ENCODE data around the gene PTGR1. TPM values are rescaled to one million over a fixed set of nuclear protein-coding genes. Genes with fewer than 3 reads are reported as not detected.

PTGR1 gene
- total and polyA plus RNA-seq, 2 experiments from 2014 or later: 19.1 to 24.7 TPM

DNA sequence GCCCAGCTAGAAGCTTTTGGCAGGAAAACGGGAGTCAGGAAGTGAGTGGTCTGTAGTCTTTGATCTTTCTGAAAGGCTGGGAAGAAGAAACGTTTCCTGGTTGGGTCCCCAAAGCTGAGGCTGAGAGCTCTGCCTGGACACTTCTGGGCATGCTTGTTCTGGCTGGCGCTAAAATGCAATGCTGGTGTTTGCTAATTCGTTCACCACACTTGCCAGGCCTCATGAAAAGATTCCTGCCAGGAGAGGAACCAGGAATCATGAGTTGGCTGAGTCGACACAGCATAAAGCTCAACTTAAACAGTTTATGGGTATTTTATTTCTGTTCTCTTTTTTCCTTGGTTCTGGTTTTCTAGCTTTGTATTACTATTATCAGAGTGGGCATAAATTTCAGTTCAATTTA, 10.7 kb upstream of the PTGR1 start (continued):
- TF ChIP-seq, protein P1, sequence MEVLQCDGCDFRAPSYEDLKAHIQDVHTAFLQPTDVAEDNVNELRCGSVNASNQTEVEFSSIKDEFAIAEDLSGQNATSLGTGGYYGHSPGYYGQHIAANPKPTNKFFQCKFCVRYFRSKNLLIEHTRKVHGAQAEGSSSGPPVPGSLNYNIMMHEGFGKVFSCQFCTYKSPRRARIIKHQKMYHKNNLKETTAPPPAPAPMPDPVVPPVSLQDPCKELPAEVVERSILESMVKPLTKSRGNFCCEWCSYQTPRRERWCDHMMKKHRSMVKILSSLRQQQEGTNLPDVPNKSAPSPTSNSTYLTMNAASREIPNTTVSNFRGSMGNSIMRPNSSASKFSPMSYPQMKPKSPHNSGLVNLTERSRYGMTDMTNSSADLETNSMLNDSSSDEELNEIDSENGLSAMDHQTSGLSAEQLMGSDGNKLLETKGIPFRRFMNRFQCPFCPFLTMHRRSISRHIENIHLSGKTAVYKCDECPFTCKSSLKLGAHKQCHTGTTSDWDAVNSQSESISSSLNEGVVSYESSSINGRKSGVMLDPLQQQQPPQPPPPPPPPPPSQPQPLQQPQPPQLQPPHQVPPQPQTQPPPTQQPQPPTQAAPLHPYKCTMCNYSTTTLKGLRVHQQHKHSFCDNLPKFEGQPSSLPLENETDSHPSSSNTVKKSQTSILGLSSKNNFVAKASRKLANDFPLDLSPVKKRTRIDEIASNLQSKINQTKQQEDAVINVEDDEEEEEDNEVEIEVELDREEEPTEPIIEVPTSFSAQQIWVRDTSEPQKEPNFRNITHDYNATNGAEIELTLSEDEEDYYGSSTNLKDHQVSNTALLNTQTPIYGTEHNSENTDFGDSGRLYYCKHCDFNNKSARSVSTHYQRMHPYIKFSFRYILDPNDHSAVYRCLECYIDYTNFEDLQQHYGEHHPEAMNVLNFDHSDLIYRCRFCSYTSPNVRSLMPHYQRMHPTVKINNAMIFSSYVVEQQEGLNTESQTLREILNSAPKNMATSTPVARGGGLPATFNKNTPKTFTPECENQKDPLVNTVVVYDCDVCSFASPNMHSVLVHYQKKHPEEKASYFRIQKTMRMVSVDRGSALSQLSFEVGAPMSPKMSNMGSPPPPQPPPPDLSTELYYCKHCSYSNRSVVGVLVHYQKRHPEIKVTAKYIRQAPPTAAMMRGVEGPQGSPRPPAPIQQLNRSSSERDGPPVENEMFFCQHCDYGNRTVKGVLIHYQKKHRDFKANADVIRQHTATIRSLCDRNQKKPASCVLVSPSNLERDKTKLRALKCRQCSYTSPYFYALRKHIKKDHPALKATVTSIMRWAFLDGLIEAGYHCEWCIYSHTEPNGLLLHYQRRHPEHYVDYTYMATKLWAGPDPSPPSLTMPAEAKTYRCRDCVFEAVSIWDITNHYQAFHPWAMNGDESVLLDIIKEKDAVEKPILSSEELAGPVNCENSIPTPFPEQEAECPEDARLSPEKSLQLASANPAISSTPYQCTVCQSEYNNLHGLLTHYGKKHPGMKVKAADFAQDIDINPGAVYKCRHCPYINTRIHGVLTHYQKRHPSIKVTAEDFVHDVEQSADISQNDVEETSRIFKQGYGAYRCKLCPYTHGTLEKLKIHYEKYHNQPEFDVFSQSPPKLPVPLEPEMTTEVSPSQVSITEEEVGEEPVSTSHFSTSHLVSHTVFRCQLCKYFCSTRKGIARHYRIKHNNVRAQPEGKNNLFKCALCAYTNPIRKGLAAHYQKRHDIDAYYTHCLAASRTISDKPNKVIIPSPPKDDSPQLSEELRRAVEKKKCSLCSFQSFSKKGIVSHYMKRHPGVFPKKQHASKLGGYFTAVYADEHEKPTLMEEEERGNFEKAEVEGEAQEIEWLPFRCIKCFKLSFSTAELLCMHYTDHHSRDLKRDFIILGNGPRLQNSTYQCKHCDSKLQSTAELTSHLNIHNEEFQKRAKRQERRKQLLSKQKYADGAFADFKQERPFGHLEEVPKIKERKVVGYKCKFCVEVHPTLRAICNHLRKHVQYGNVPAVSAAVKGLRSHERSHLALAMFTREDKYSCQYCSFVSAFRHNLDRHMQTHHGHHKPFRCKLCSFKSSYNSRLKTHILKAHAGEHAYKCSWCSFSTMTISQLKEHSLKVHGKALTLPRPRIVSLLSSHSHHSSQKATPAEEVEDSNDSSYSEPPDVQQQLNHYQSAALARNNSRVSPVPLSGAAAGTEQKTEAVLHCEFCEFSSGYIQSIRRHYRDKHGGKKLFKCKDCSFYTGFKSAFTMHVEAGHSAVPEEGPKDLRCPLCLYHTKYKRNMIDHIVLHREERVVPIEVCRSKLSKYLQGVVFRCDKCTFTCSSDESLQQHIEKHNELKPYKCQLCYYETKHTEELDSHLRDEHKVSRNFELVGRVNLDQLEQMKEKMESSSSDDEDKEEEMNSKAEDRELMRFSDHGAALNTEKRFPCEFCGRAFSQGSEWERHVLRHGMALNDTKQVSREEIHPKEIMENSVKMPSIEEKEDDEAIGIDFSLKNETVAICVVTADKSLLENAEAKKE (CRISPR knock-in tag; IDR thresholded peaks at IDR 0.05): no peak
- TF ChIP-seq, protein P2, sequence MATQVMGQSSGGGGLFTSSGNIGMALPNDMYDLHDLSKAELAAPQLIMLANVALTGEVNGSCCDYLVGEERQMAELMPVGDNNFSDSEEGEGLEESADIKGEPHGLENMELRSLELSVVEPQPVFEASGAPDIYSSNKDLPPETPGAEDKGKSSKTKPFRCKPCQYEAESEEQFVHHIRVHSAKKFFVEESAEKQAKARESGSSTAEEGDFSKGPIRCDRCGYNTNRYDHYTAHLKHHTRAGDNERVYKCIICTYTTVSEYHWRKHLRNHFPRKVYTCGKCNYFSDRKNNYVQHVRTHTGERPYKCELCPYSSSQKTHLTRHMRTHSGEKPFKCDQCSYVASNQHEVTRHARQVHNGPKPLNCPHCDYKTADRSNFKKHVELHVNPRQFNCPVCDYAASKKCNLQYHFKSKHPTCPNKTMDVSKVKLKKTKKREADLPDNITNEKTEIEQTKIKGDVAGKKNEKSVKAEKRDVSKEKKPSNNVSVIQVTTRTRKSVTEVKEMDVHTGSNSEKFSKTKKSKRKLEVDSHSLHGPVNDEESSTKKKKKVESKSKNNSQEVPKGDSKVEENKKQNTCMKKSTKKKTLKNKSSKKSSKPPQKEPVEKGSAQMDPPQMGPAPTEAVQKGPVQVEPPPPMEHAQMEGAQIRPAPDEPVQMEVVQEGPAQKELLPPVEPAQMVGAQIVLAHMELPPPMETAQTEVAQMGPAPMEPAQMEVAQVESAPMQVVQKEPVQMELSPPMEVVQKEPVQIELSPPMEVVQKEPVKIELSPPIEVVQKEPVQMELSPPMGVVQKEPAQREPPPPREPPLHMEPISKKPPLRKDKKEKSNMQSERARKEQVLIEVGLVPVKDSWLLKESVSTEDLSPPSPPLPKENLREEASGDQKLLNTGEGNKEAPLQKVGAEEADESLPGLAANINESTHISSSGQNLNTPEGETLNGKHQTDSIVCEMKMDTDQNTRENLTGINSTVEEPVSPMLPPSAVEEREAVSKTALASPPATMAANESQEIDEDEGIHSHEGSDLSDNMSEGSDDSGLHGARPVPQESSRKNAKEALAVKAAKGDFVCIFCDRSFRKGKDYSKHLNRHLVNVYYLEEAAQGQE (IDR thresholded peaks at IDR 0.05; ENCODE audit: unreplicated experiment): no peak

DNA sequence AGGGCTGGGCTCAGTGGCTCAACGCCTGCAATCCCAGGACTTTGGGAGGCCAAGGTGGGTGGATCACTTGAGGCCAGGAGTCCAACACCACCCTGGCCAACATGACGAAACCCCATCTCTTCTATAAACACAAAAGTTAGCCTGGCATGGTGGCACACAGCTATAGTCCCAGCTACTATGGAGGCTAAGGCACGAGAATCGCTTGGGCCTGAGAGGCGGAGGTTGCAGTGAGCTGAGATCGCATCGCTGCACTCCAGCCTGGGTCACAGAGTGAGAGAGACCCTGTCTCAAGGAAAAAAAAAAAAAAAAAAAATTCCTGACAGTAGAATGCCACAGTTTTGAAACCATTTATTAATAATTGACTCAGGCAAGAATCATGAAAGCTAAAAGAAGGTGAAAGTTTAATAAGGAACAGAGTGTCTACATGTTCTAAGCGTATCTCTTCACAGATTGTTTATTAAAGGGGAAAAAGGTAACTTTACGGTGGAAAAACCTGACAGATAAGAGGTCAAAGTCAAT, 5.7 kb upstream of the PTGR1 start:
- Histone ChIP-seq H3F3A (replicated peaks; ENCODE audit: low read depth) (no peaks in the 10 kb centered on the region), H3K36me3 (ENCODE audit: insufficient read depth) (no peaks in the 10 kb centered on the region), H3K4me3 (no peak overlapping the region), H3K27ac (ENCODE audit: low read depth) (no peak overlapping the region), H4K20me1 (replicated peaks; ENCODE audit: insufficient read depth) (no peaks in the 10 kb centered on the region), H3K27me3 (ENCODE audit: insufficient read depth) (peaks cover 12% of the 10 kb centered on the region), H2AFZ (no peak overlapping the region), H3K9me2 (ENCODE audit: insufficient read depth) (no peaks in the 10 kb centered on the region), H3K79me2 (replicated peaks; ENCODE audit: insufficient read depth) (no peaks in the 10 kb centered on the region), H3K4me2 (no peak overlapping the region), H3K4me1 (ENCODE audit: insufficient read depth) (no peaks in the 10 kb centered on the region; the same call in 1 of the 2 replicates)
- no peaks in the 10 kb centered on the region; the same call in 2 of the 3 replicates for H3K4me1 Mint-ChIP-seq
- H3K36me3 Mint-ChIP-seq (ENCODE audit: low read depth): no peaks in the 10 kb centered on the region
- H3K27me3 Mint-ChIP-seq (ENCODE audit: insufficient read depth, low read depth, poor library complexity): peaks cover 9% of the 10 kb centered on the region
- DNase-seq (ENCODE audit: low spot score): no peak
- H3K9me3 Mint-ChIP-seq: no peaks in the 10 kb centered on the region
- no peak overlapping the region for H3K4me3 Mint-ChIP-seq
- H3K27ac Mint-ChIP-seq: no peak overlapping the region
- ATAC-seq: no peak
- TF ChIP-seq NANOG (IDR thresholded peaks at IDR 0.05; ENCODE audit: borderline replicate concordance) (no peak), ZNF331 (CRISPR knock-in tag; IDR thresholded peaks at IDR 0.05; ENCODE audit: low read depth) (no peak)
- TF ChIP-seq, protein P2 (IDR thresholded peaks at IDR 0.05; ENCODE audit: unreplicated experiment): no peak

Measured in GM23338 (cell line).